Measurements from ENCODE around the gene IGF2BP2. TPM values are rescaled to one million over a fixed set of nuclear protein-coding genes. Genes with fewer than 3 reads are reported as not detected.

The IGF2BP2 gene
- total and polyA plus RNA-seq, 7 donors, result 1.1 to 5.6 (median 2.3) TPM

- H3K4me1 ChIP-seq, result peaks cover 13% of the 10 kb centered on the region
- no peaks in the 10 kb centered on the region for H3K36me3 ChIP-seq (ENCODE audit: insufficient read depth in 1 of 2, low read depth in 1 of 2)
- peaks cover 3 to 86% (median 23%) of the 10 kb centered on the region in 3 donors for H3K27me3 ChIP-seq (ENCODE audit: insufficient read depth in 3 of 3, low read length in 2 of 3)
- intact Hi-C loops (cut with DNase I), result no loop called here
- H3K4me3 ChIP-seq, result peak overlapping the region; percentile 73
- 1 to 2% (median 1%) methylated on average over 67 to 84 of the region's 84 CpGs for WGBS, 3 donors
- DNase-seq (peak; percentile 22 to 57), ATAC-seq (peak; percentile 38 to 63 (median 46))
- no peak for TF ChIP-seq CTCF (IDR thresholded peaks at IDR 0.05)
- no peaks in the 10 kb centered on the region for H3K9me3 ChIP-seq
- peak overlapping the region; percentile 14 for H3K27ac ChIP-seq
Measured at GRCh38 chr3:185823078-185824044, 1.5 kb downstream of the IGF2BP2 start.

GRCh38 chr3:185822221-185823000 is 2.4 kb downstream of the IGF2BP2 start:
- intact Hi-C loops (cut with DNase I), result no loop called here
- no peak for TF ChIP-seq CTCF (IDR thresholded peaks at IDR 0.05)
- ATAC-seq, result no peak
- Histone ChIP-seq H3K27ac (peak overlapping the region; percentile 14), H3K36me3 (ENCODE audit: insufficient read depth in 1 of 2, low read depth in 1 of 2) (no peaks in the 10 kb centered on the region), H3K9me3 (no peaks in the 10 kb centered on the region), H3K27me3 (ENCODE audit: insufficient read depth in 3 of 3, low read length in 2 of 3) (peaks cover 3 to 85% (median 21%) of the 10 kb centered on the region in 3 donors), H3K4me3 (peak overlapping the region; percentile 73), H3K4me1 (peaks cover 13% of the 10 kb centered on the region)
- DNase-seq, result no peak
- WGBS, 3 donors, result 54 to 60% (median 56%) methylated on average over 9 of the region's 9 CpGs

GRCh38 chr3:185820973-185821758 is 3.7 kb downstream of the IGF2BP2 start:
- Histone ChIP-seq H3K27ac (no peak overlapping the region), H3K36me3 (ENCODE audit: insufficient read depth in 1 of 2, low read depth in 1 of 2) (no peaks in the 10 kb centered on the region), H3K9me3 (no peaks in the 10 kb centered on the region), H3K4me1 (peaks cover 13% of the 10 kb centered on the region), H3K4me3 (peak overlapping the region; percentile 73), H3K27me3 (ENCODE audit: insufficient read depth in 3 of 3, low read length in 2 of 3) (peaks cover 3 to 74% (median 21%) of the 10 kb centered on the region in 3 donors)
- ATAC-seq (no peak), DNase-seq (no peak)
- intact Hi-C loops (cut with DNase I), result no loop called here
- no peak for TF ChIP-seq CTCF (IDR thresholded peaks at IDR 0.05)
- WGBS, 3 donors, result 77 to 79% (median 78%) methylated on average over 6 of the region's 6 CpGs

GRCh38 chr3:185818267-185818875 is 6.5 kb downstream of the IGF2BP2 start:
- DNase-seq, result no peak
- ATAC-seq, result no peak
- peaks cover 7% of the 10 kb centered on the region for H3K4me1 ChIP-seq
- no peak overlapping the region for H3K27ac ChIP-seq
- no peak overlapping the region for H3K4me3 ChIP-seq
- no peaks in the 10 kb centered on the region for H3K36me3 ChIP-seq (ENCODE audit: insufficient read depth in 1 of 2, low read depth in 1 of 2)
- H3K27me3 ChIP-seq (ENCODE audit: insufficient read depth in 3 of 3, low read length in 2 of 3), result peaks cover 4 to 49% (median 5%) of the 10 kb centered on the region in 3 donors
- intact Hi-C loops (cut with DNase I), result no loop called here
- no peaks in the 10 kb centered on the region for H3K9me3 ChIP-seq
- no peak for TF ChIP-seq CTCF (IDR thresholded peaks at IDR 0.05)
